ENCODE measurements around the gene DDX17.

Gene DDX17

GRCh38 chr22:38456272-38456835 lies 49.8 kb downstream of the DDX17 start:
- no peak for DNase-seq
- Histone ChIP-seq H3K27ac (no peak overlapping the region), H3K4me1 (peaks cover 0 to 32% (median 26%) of the 10 kb centered on the region in 4 donors), H3K4me3 (peak overlapping the region in 1 of 2 donors; percentile 46), H3K9me3 (no peaks in the 10 kb centered on the region), H3K27me3 (peaks cover 7 to 80% of the 10 kb centered on the region in 2 donors), H3K36me3 (no peaks in the 10 kb centered on the region)
- no peak for TF ChIP-seq CTCF (IDR thresholded peaks at IDR 0.05)
- intact Hi-C loops (cut with DNase I; ENCODE audit: low total_unique reads) = no loop called here

GRCh38 chr22:38455530-38456271 lies 50.4 kb downstream of the DDX17 start:
- peaks cover 0 to 28% (median 23%) of the 10 kb centered on the region in 4 donors for H3K4me1 ChIP-seq
- H3K4me3 ChIP-seq = peak overlapping the region; percentile 20 to 46
- H3K36me3 ChIP-seq = no peaks in the 10 kb centered on the region
- no peak for TF ChIP-seq CTCF (IDR thresholded peaks at IDR 0.05)
- DNase-seq = no peak
- no peaks in the 10 kb centered on the region for H3K9me3 ChIP-seq
- H3K27ac ChIP-seq = no peak overlapping the region
- intact Hi-C loops (cut with DNase I; ENCODE audit: low total_unique reads) = no loop called here
- H3K27me3 ChIP-seq = peaks cover 7 to 87% of the 10 kb centered on the region in 2 donors

- H3K27ac ChIP-seq = no peak within 1 kb of the TSS
- H3K27me3 ChIP-seq = peaks cover 7 to 92% of the 10 kb centered on the region in 2 donors
- peaks cover 0 to 28% (median 23%) of the 10 kb centered on the region in 4 donors for H3K4me1 ChIP-seq
- intact Hi-C loops (cut with DNase I; ENCODE audit: low total_unique reads) = no loop called here
- no peak for DNase-seq
- H3K4me3 ChIP-seq = peak within 1 kb of the TSS; percentile 20 to 47
- TF ChIP-seq CTCF (IDR thresholded peaks at IDR 0.05) = no peak
- H3K36me3 ChIP-seq = no peaks in the 10 kb centered on the region
- H3K9me3 ChIP-seq = no peaks in the 10 kb centered on the region
Observed at GRCh38 chr22:38455076-38455529, 51.0 kb downstream of the DDX17 start, which contains the start of gene KCNJ4. Gene KCNJ4 (minus strand): TSS chr22:38455199. CDS start chr22:38428132, 27,067 bp downstream.

GRCh38 chr22:38454353-38455075 lies 51.6 kb downstream of the DDX17 start:
- H3K36me3 ChIP-seq = no peaks in the 10 kb centered on the region
- H3K4me3 ChIP-seq = peak overlapping the region; percentile 20 to 47
- intact Hi-C loops (cut with DNase I; ENCODE audit: low total_unique reads) = no loop called here
- no peak for DNase-seq
- TF ChIP-seq CTCF (IDR thresholded peaks at IDR 0.05) = no peak
- no peak overlapping the region for H3K27ac ChIP-seq
- H3K9me3 ChIP-seq = no peaks in the 10 kb centered on the region
- peaks cover 7 to 93% of the 10 kb centered on the region in 2 donors for H3K27me3 ChIP-seq
- H3K4me1 ChIP-seq = peaks cover 0 to 28% (median 23%) of the 10 kb centered on the region in 4 donors

GRCh38 chr22:38453996-38454352 lies 52.1 kb downstream of the DDX17 start:
- no peak for DNase-seq
- H3K4me3 ChIP-seq = no peak overlapping the region
- H3K36me3 ChIP-seq = no peaks in the 10 kb centered on the region
- H3K4me1 ChIP-seq = peaks cover 0 to 28% (median 23%) of the 10 kb centered on the region in 4 donors
- no peak for TF ChIP-seq CTCF (IDR thresholded peaks at IDR 0.05)
- intact Hi-C loops (cut with DNase I; ENCODE audit: low total_unique reads) = no loop called here
- peaks cover 7 to 95% of the 10 kb centered on the region in 2 donors for H3K27me3 ChIP-seq
- no peak overlapping the region for H3K27ac ChIP-seq
- no peaks in the 10 kb centered on the region for H3K9me3 ChIP-seq

Measured in tibial artery (tissue), 4 donors.